Measurements from ENCODE around the gene MYRF. TPM values are rescaled to one million over a fixed set of nuclear protein-coding genes. Genes with fewer than 3 reads are reported as not detected.

Gene MYRF
- total and polyA plus RNA-seq, 2 donors (not counting 3 experiments of a cell fraction or from before 2014, with no cell fraction given) = 0.82 to 0.98 TPM

- FAIRE-seq = no peak
- Histone ChIP-seq H3K79me2 (ENCODE audit: control insufficient read depth, insufficient read depth, low read length) (peaks cover 9% of the 10 kb centered on the region), H3K36me3 (ENCODE audit: control insufficient read depth in 2 of 2, extremely low read depth in 1 of 2, insufficient read depth in 2 of 2, low read length in 2 of 2) (peaks cover 25 to 34% of the 10 kb centered on the region in 2 experiments), H2AFZ (ENCODE audit: low read depth, low read length) (no peak overlapping the region), H3K9me3 (replicated peaks; ENCODE audit: control insufficient read depth, insufficient read depth, low read length) (no peaks in the 10 kb centered on the region), H4K20me1 (replicated peaks; ENCODE audit: control insufficient read depth, extremely low read depth, insufficient read depth, low read length) (no peaks in the 10 kb centered on the region), H3K4me3 (replicated peaks in 1 of 3; ENCODE audit: insufficient read depth in 1 of 3, low read depth in 1 of 3, low read length in 3 of 3) (no peak overlapping the region), H3K9ac (replicated peaks; ENCODE audit: extremely low read depth, insufficient read depth, low read length) (no peak overlapping the region), H3K4me1 (ENCODE audit: control insufficient read depth, extremely low read depth, insufficient read depth, low read length) (peaks cover 3% of the 10 kb centered on the region), H3K9me1 (replicated peaks; ENCODE audit: control insufficient read depth, extremely low read depth, insufficient read depth, low read length) (no peaks in the 10 kb centered on the region), H3K4me2 (ENCODE audit: insufficient read depth, low read length) (no peak overlapping the region), H3K27ac (ENCODE audit: insufficient read depth, low read depth, low read length) (no peak overlapping the region), H3K27me3 (ENCODE audit: control insufficient read depth in 2 of 2, insufficient read depth in 2 of 2, low read length in 2 of 2) (no peaks in the 10 kb centered on the region)
- ChIA-PET CTCF (interaction anchor here (2.7 kb wide), 1 partner anchor 13 kb away, joined by 10 read pairs; no protein-coding TSS in a partner anchor), POLR2A (no interaction called here)
- dilution Hi-C loops (cut with MboI; ENCODE audit: extremely low pct_ligation_motif_present, low sequenced_read_pairs) = no loop called here
- DNase-seq (ENCODE audit: low read depth, low spot score) = no peak
- BruUV-seq (replicated peaks) = no TSS peak
- intact Hi-C loops (cut with micrococcal nuclease) = no loop called here
- TF ChIP-seq POLR2AphosphoS5 (IDR thresholded peaks at IDR 0.05; ENCODE audit: insufficient read depth, low read depth, low read length) = no peak
- TF ChIP-seq POLR2A (IDR thresholded peaks at IDR 0.05; ENCODE audit: low read depth, low read length) = no peak
- TF ChIP-seq FOS (IDR thresholded peaks at IDR 0.05; ENCODE audit: borderline replicate concordance, insufficient read depth, low read length) = no peak
- no peak for TF ChIP-seq EZH2 (IDR thresholded peaks at IDR 0.05; ENCODE audit: borderline replicate concordance, low read depth, low read length, severe bottlenecking)
- no peak for TF ChIP-seq MYC (IDR thresholded peaks at IDR 0.05; ENCODE audit: low read depth, low read length)
- TF ChIP-seq GATA2 (IDR thresholded peaks at IDR 0.05; ENCODE audit: insufficient read depth, insufficient read length, low read depth, low read length) = no peak
- no peak for TF ChIP-seq JUN (IDR thresholded peaks at IDR 0.05; ENCODE audit: borderline replicate concordance, insufficient read depth, insufficient read length, low read depth)
- TF ChIP-seq CTCF (IDR thresholded peaks at IDR 0.05; ENCODE audit: extremely low read depth in 1 of 2, insufficient read depth in 1 of 2, low read depth in 1 of 2, low read length in 2 of 2) = no peak
- no peak for TF ChIP-seq MAX (IDR thresholded peaks at IDR 0.05; ENCODE audit: insufficient read depth, insufficient read length)
These were observed 58.3 kb downstream of the MYRF start for GRCh38 chr11:61810671-61811175.
